ENCODE results near the gene PLA2G4E. TPM values are rescaled to one million over a fixed set of nuclear protein-coding genes. Genes with fewer than 3 reads are reported as not detected.

The PLA2G4E gene
- polyA plus RNA-seq, 1 donor (not counting 4 experiments of a cell fraction or from before 2014, with no cell fraction given) = 3.5 TPM

DNA sequence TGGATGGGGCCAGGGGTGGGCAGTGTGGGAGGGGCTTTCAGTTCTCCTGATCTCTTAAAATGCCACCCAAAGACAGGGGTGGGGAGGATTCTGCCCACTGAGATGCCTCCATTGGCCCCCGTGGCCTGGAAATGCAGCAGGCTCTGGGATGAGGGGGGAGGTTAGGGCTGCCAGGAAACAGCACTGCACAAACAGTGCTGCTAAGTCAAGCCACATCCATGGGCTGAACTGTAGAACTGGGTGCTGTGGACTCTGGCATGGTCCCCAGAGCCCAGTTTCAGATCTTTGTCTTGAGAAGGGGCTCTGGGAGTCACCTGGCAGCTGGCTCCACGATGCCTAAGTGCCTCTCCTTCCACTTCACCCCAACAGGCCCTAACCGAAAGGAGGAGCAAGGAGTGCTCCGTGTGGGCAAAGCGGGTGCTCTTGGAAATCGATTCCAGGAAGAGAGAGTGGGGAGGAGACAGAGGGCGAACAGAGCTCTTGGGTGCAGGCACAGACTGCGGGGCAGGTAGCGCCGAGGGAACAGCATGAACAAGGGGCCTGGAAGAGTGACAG lies 7.8 kb downstream of the PLA2G4E start:
- dilution Hi-C loops (cut with MboI; ENCODE audit: extremely low pct_ligation_motif_present, low sequenced_read_pairs) = no loop called here
- H3K4me2 ChIP-seq (ENCODE audit: control insufficient read depth, extremely low read depth, insufficient read depth, low read depth, low read length) = no peak overlapping the region
- FAIRE-seq (no peak), DNase-seq (ENCODE audit: low read depth, low spot score) (no peak)
- no peak overlapping the region for H3K27ac ChIP-seq (ENCODE audit: control insufficient read depth, insufficient read depth, low read length)
- H3K9me3 ChIP-seq (ENCODE audit: control insufficient read depth, low read depth, low read length) = no peaks in the 10 kb centered on the region
- no peak overlapping the region for H3K4me3 ChIP-seq (ENCODE audit: control insufficient read depth in 2 of 3, extremely low read depth in 1 of 3, insufficient read depth in 2 of 3, low read depth in 1 of 3, low read length in 3 of 3)
- H2AFZ ChIP-seq (ENCODE audit: control insufficient read depth, low read length) = no peak overlapping the region
- peaks cover 16% of the 10 kb centered on the region for H3K4me1 ChIP-seq (ENCODE audit: control insufficient read depth, extremely low read depth, insufficient read depth, low read length)
- H3K79me2 ChIP-seq (ENCODE audit: control insufficient read depth, insufficient read depth, low read length) = no peaks in the 10 kb centered on the region
- no peaks in the 10 kb centered on the region for H3K9me1 ChIP-seq (ENCODE audit: control insufficient read depth, extremely low read depth, insufficient read depth, low read length)
- TF ChIP-seq, protein P1, sequence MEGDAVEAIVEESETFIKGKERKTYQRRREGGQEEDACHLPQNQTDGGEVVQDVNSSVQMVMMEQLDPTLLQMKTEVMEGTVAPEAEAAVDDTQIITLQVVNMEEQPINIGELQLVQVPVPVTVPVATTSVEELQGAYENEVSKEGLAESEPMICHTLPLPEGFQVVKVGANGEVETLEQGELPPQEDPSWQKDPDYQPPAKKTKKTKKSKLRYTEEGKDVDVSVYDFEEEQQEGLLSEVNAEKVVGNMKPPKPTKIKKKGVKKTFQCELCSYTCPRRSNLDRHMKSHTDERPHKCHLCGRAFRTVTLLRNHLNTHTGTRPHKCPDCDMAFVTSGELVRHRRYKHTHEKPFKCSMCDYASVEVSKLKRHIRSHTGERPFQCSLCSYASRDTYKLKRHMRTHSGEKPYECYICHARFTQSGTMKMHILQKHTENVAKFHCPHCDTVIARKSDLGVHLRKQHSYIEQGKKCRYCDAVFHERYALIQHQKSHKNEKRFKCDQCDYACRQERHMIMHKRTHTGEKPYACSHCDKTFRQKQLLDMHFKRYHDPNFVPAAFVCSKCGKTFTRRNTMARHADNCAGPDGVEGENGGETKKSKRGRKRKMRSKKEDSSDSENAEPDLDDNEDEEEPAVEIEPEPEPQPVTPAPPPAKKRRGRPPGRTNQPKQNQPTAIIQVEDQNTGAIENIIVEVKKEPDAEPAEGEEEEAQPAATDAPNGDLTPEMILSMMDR (optimal IDR thresholded peaks at IDR 0.05 in 1 of 3, IDR thresholded peaks at IDR 0.05 in 1 of 3, conservative IDR thresholded peaks at IDR 0.05 in 1 of 3; ENCODE audit: extremely low read depth in 1 of 3, insufficient read depth in 2 of 3, low read length in 3 of 3) = no peak
- TF ChIP-seq EZH2 (IDR thresholded peaks at IDR 0.05; ENCODE audit: low read length) = no peak
- H3K9ac ChIP-seq (ENCODE audit: control insufficient read depth, extremely low read depth, insufficient read depth, low read length) = no peak overlapping the region
- H3K27me3 ChIP-seq (ENCODE audit: control insufficient read depth, extremely low read depth, insufficient read depth, low read length) = peaks cover 5% of the 10 kb centered on the region
- peaks cover 3% of the 10 kb centered on the region for H4K20me1 ChIP-seq (ENCODE audit: control insufficient read depth, extremely low read depth, insufficient read depth, low read length)
- H3K36me3 ChIP-seq (ENCODE audit: control insufficient read depth in 2 of 2, extremely low read depth in 1 of 2, insufficient read depth in 2 of 2, low read length in 2 of 2) = no peaks in the 10 kb centered on the region

DNA sequence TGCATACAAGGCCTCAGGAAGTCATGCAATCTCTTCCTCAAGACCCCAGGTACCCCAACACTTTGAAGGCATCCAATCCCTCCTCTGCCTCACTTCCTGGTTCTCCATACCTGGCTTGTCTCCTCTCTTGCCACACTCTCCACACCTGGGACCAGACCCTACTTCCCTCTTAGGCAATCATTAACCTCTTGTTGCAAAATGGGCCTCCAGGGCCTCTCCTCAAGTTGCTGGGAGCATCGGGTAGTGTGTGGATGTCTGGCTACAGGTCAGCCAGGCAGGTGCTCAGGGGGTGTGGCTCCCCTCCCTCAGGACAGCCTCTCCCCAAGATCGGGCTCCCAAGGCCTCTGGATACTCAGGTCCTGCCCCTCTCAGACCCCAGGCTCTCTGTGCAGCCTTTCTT lies 8.6 kb downstream of the PLA2G4E start:
- no peak overlapping the region for H3K27ac ChIP-seq (ENCODE audit: control insufficient read depth, insufficient read depth, low read length)
- no peak overlapping the region for H2AFZ ChIP-seq (ENCODE audit: control insufficient read depth, low read length)
- H3K4me1 ChIP-seq (ENCODE audit: control insufficient read depth, extremely low read depth, insufficient read depth, low read length) = peaks cover 16% of the 10 kb centered on the region
- no peaks in the 10 kb centered on the region for H3K9me1 ChIP-seq (ENCODE audit: control insufficient read depth, extremely low read depth, insufficient read depth, low read length)
- H3K4me2 ChIP-seq (ENCODE audit: control insufficient read depth, extremely low read depth, insufficient read depth, low read depth, low read length) = no peak overlapping the region
- DNase-seq (ENCODE audit: low read depth, low spot score) (no peak), FAIRE-seq (no peak)
- no peaks in the 10 kb centered on the region for H3K9me3 ChIP-seq (ENCODE audit: control insufficient read depth, low read depth, low read length)
- H4K20me1 ChIP-seq (ENCODE audit: control insufficient read depth, extremely low read depth, insufficient read depth, low read length) = peaks cover 3% of the 10 kb centered on the region
- peaks cover 4% of the 10 kb centered on the region for H3K27me3 ChIP-seq (ENCODE audit: control insufficient read depth, extremely low read depth, insufficient read depth, low read length)
- H3K36me3 ChIP-seq (ENCODE audit: control insufficient read depth in 2 of 2, extremely low read depth in 1 of 2, insufficient read depth in 2 of 2, low read length in 2 of 2) = no peaks in the 10 kb centered on the region
- no peak overlapping the region for H3K4me3 ChIP-seq (ENCODE audit: control insufficient read depth in 2 of 3, extremely low read depth in 1 of 3, insufficient read depth in 2 of 3, low read depth in 1 of 3, low read length in 3 of 3)
- no peak overlapping the region for H3K9ac ChIP-seq (ENCODE audit: control insufficient read depth, extremely low read depth, insufficient read depth, low read length)
- no peaks in the 10 kb centered on the region for H3K79me2 ChIP-seq (ENCODE audit: control insufficient read depth, insufficient read depth, low read length)
- dilution Hi-C loops (cut with MboI; ENCODE audit: extremely low pct_ligation_motif_present, low sequenced_read_pairs) = no loop called here
- no peak for TF ChIP-seq EZH2 (IDR thresholded peaks at IDR 0.05; ENCODE audit: low read length)
- TF ChIP-seq, protein P1 (optimal IDR thresholded peaks at IDR 0.05 in 1 of 3, IDR thresholded peaks at IDR 0.05 in 1 of 3, conservative IDR thresholded peaks at IDR 0.05 in 1 of 3; ENCODE audit: extremely low read depth in 1 of 3, insufficient read depth in 2 of 3, low read length in 3 of 3) = no peak

Data from keratinocyte (primary cell).